Activated CD4-positive, alpha-beta T cell treated with anti-CD3 and anti-CD28 coated beads, Interleukin-2, amount 10 ng/mL, durations not matched to agents 7 days and 5 days (primary cell): ENCODE data around the gene SYNJ2. TPM values are rescaled to one million over a fixed set of nuclear protein-coding genes. Genes with fewer than 3 reads are reported as not detected.

Experiments
- CTCF ChIA-PET: fragments of 350-600 bp; sonication (Branson Sonifier 250); formaldehyde crosslinking; loops from one replicate; lab custom pipeline; 2021; ENCODE audit warnings: antibody characterized with exemption; lab: Charles Lee
- POLR2A ChIA-PET: fragments of 350-600 bp; sonication (Branson Sonifier 250); formaldehyde crosslinking; loops from one replicate; lab custom pipeline; 2021; ENCODE audit warnings: antibody characterized with exemption; lab: Charles Lee
- DNase-seq: peaks from one replicate; pipeline ENCODE4 v3.0.0-alpha.2; 2020
- H3K27ac Mint-ChIP-seq: one replicate; pipeline ENCODE4 v1.8.0; 2021; ENCODE audit warnings: mild to moderate bottlenecking, moderate library complexity, mixed read lengths
- H3K27me3 Mint-ChIP-seq: one replicate; pipeline ENCODE4 v1.8.0; 2021; ENCODE audit warnings: mixed read lengths
- H3K36me3 Mint-ChIP-seq: one replicate; pipeline ENCODE4 v1.8.0; 2021; ENCODE audit warnings: low read depth, mixed read lengths
- H3K4me1 Mint-ChIP-seq: one replicate; pipeline ENCODE4 v1.8.0; 2021; ENCODE audit warnings: mixed read lengths
- H3K4me3 Mint-ChIP-seq: one replicate; pipeline ENCODE4 v1.8.0; 2021; ENCODE audit warnings: mild to moderate bottlenecking, moderate library complexity, mixed read lengths
- H3K9me3 Mint-ChIP-seq: one replicate; pipeline ENCODE4 v1.8.0; 2021; ENCODE audit warnings: mixed read lengths
- total RNA-seq, 2 experiments: library from RNA; stranded (reverse); gene quantifications; one replicate each; pipeline ENCODE4 v1.2.3, GENCODE V29; 2021

SYNJ2 gene
- total RNA-seq, 2 experiments from 2014 or later: 35.8 to 39.0 TPM

GRCh38 chr6:158024566-158025297 is 43.1 kb downstream of the SYNJ2 start:
- no peak overlapping the region for H3K4me3 Mint-ChIP-seq
- peaks cover 20% of the 10 kb centered on the region for H3K36me3 Mint-ChIP-seq
- peak overlapping the region; percentile 5 for H3K27ac Mint-ChIP-seq
- H3K9me3 Mint-ChIP-seq: no peaks in the 10 kb centered on the region
- no peak for DNase-seq
- no peaks in the 10 kb centered on the region for H3K27me3 Mint-ChIP-seq
- ChIA-PET POLR2A (no interaction called here), CTCF (no interaction called here)
- peaks cover 34% of the 10 kb centered on the region for H3K4me1 Mint-ChIP-seq

GRCh38 chr6:158026054-158026900 is 44.6 kb downstream of the SYNJ2 start:
- Mint-ChIP-seq H3K27ac (peak overlapping the region; percentile 96), H3K4me1 (peaks cover 47% of the 10 kb centered on the region)

GRCh38 chr6:158026901-158027589 is 45.4 kb downstream of the SYNJ2 start:
- DNase-seq: no peak
- peaks cover 20% of the 10 kb centered on the region for H3K36me3 Mint-ChIP-seq
- ChIA-PET CTCF (interaction anchor here (0.9 to 2.1 kb wide), 29 partner anchors 9 to 624 kb away, joined by 3 to 43 read pairs (median 6); partner anchors contain the start of gene SYNJ2), POLR2A (no interaction called here)
- peak overlapping the region; percentile 96 for H3K27ac Mint-ChIP-seq
- no peaks in the 10 kb centered on the region for H3K27me3 Mint-ChIP-seq
- H3K4me3 Mint-ChIP-seq: peak overlapping the region; percentile 66
- no peaks in the 10 kb centered on the region for H3K9me3 Mint-ChIP-seq
- peaks cover 54% of the 10 kb centered on the region for H3K4me1 Mint-ChIP-seq

More at GRCh38 chr6:158026054-158026900, 44.6 kb downstream of the SYNJ2 start:
- Mint-ChIP-seq H3K36me3 (peaks cover 20% of the 10 kb centered on the region), H3K4me3 (peak overlapping the region; percentile 66), H3K27me3 (no peaks in the 10 kb centered on the region), H3K9me3 (no peaks in the 10 kb centered on the region)
- DNase-seq: peak; percentile 81
- ChIA-PET POLR2A (interaction anchor here (0.6 to 0.8 kb wide), 3 partner anchors 14 to 83 kb away, joined by 3 to 5 read pairs (median 4); no protein-coding TSS in a partner anchor), CTCF (interaction anchor here (0.5 to 2.1 kb wide), 42 partner anchors 8 to 625 kb away, joined by 3 to 43 read pairs (median 4); partner anchors contain the start of gene SYNJ2)

- H3K27me3 Mint-ChIP-seq: no peaks in the 10 kb centered on the region
- CTCF ChIA-PET: interaction anchor here (0.6 to 2.6 kb wide), 6 partner anchors 10 to 49 kb away, joined by 3 to 12 read pairs (median 4); no protein-coding TSS in a partner anchor
- H3K4me1 Mint-ChIP-seq: peaks cover 55% of the 10 kb centered on the region
- H3K27ac Mint-ChIP-seq: peak overlapping the region; percentile 96
- POLR2A ChIA-PET: no interaction called here
- H3K9me3 Mint-ChIP-seq: no peaks in the 10 kb centered on the region
- H3K4me3 Mint-ChIP-seq: no peak overlapping the region
- DNase-seq: no peak
- peaks cover 20% of the 10 kb centered on the region for H3K36me3 Mint-ChIP-seq
Observed at GRCh38 chr6:158027590-158028285, 46.1 kb downstream of the SYNJ2 start.

- no peaks in the 10 kb centered on the region for H3K27me3 Mint-ChIP-seq
- POLR2A ChIA-PET: interaction anchor here (0.7 kb wide), 1 partner anchor 15 kb away, joined by 3 read pairs; no protein-coding TSS in a partner anchor
- H3K36me3 Mint-ChIP-seq: peaks cover 20% of the 10 kb centered on the region
- no peaks in the 10 kb centered on the region for H3K9me3 Mint-ChIP-seq
- no peak overlapping the region for H3K27ac Mint-ChIP-seq
- CTCF ChIA-PET: interaction anchor here (1.3 to 2.6 kb wide), 5 partner anchors 11 to 42 kb away, joined by 3 to 12 read pairs (median 4); no protein-coding TSS in a partner anchor
- no peak for DNase-seq
- H3K4me3 Mint-ChIP-seq: no peak overlapping the region
- peaks cover 55% of the 10 kb centered on the region for H3K4me1 Mint-ChIP-seq
Observed at GRCh38 chr6:158028421-158028820, 46.8 kb downstream of the SYNJ2 start.

GRCh38 chr6:158028876-158029275 is 47.2 kb downstream of the SYNJ2 start:
- no peaks in the 10 kb centered on the region for H3K9me3 Mint-ChIP-seq
- DNase-seq: no peak
- H3K4me1 Mint-ChIP-seq: peaks cover 55% of the 10 kb centered on the region
- ChIA-PET CTCF (interaction anchor here (1.3 to 2.6 kb wide), 5 partner anchors 11 to 42 kb away, joined by 3 to 12 read pairs (median 4); no protein-coding TSS in a partner anchor), POLR2A (interaction anchor here (0.7 kb wide), 1 partner anchor 16 kb away, joined by 3 read pairs; no protein-coding TSS in a partner anchor)
- no peak overlapping the region for H3K27ac Mint-ChIP-seq
- H3K27me3 Mint-ChIP-seq: no peaks in the 10 kb centered on the region
- peaks cover 23% of the 10 kb centered on the region for H3K36me3 Mint-ChIP-seq
- H3K4me3 Mint-ChIP-seq: no peak overlapping the region

GRCh38 chr6:158029668-158030230 is 48.1 kb downstream of the SYNJ2 start:
- ChIA-PET CTCF (interaction anchor here (1.5 to 2.6 kb wide), 2 partner anchors 12 to 14 kb away, joined by 3 to 12 read pairs; no protein-coding TSS in a partner anchor), POLR2A (no interaction called here)
- Mint-ChIP-seq H3K27ac (no peak overlapping the region), H3K9me3 (no peaks in the 10 kb centered on the region), H3K27me3 (no peaks in the 10 kb centered on the region), H3K4me1 (peaks cover 52% of the 10 kb centered on the region), H3K36me3 (peaks cover 27% of the 10 kb centered on the region), H3K4me3 (no peak overlapping the region)
- no peak for DNase-seq

- Mint-ChIP-seq H3K4me3 (no peak overlapping the region), H3K36me3 (peaks cover 32% of the 10 kb centered on the region)
Observed at GRCh38 chr6:158030380-158031300, 49.0 kb downstream of the SYNJ2 start.

GRCh38 chr6:158031381-158032353 is 50.0 kb downstream of the SYNJ2 start:
- Mint-ChIP-seq H3K36me3 (peaks cover 41% of the 10 kb centered on the region), H3K4me3 (no peak overlapping the region), H3K9me3 (no peaks in the 10 kb centered on the region), H3K4me1 (peaks cover 36% of the 10 kb centered on the region), H3K27ac (peak overlapping the region; percentile 39), H3K27me3 (no peaks in the 10 kb centered on the region)
- CTCF ChIA-PET: interaction anchor here (0.6 to 2.1 kb wide), 6 partner anchors 11 to 44 kb away, joined by 3 to 6 read pairs (median 4); no protein-coding TSS in a partner anchor
- POLR2A ChIA-PET: no interaction called here
- peak; percentile 24 for DNase-seq

More at GRCh38 chr6:158030380-158031300, 49.0 kb downstream of the SYNJ2 start:
- peak overlapping the region; percentile 39 for H3K27ac Mint-ChIP-seq
- POLR2A ChIA-PET: no interaction called here
- no peak for DNase-seq
- CTCF ChIA-PET: interaction anchor here (1.4 to 2.6 kb wide), 4 partner anchors 13 to 39 kb away, joined by 3 to 12 read pairs (median 6); no protein-coding TSS in a partner anchor
- H3K9me3 Mint-ChIP-seq: no peaks in the 10 kb centered on the region
- peaks cover 46% of the 10 kb centered on the region for H3K4me1 Mint-ChIP-seq
- no peaks in the 10 kb centered on the region for H3K27me3 Mint-ChIP-seq
